ENCODE measurements around the gene ALB. TPM values are rescaled to one million over a fixed set of nuclear protein-coding genes. Genes with fewer than 3 reads are reported as not detected.

ALB gene
- total and polyA plus RNA-seq, 2 of the 8 experiments (the other 6 are each of a cell fraction or from before 2014, with no cell fraction given): 0.12 TPM; not detected in 1

DNA sequence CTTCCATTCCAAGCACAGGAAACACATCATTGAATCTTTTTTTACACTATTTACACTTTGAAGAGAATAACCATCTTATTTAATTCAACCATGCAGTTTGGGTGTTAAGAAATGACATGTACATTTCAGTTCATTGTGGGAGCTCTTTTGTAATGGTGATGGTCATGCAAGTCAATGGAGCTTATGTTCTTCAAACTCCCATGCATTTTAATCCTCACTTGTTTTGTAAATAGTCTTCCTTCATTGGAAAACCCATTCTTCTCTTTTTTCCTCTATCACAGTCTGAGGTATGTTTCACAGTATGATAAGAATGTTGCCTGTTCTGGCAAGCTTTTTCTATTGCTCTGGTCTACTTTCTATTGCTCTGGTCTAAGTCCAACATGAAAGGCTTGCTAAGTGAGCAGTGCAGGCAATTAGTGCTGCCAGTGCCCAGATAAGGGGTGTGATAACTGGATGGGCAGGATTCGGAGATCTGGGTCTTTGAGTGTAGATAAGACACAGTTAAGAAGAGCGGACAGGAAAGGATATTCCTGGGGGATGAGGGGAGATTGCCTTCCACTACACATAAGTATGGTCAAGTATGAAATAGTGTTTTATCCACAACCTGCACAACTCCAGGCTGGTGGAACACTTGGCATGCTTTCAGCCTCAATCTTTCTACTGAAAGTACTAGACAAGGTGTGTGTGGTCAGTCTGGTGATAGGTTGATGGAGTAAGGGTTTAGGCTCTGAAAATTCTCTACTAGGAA, 49.0 kb downstream of the ALB start (continued):
- no peak for TF ChIP-seq ZNF274 (IDR thresholded peaks at IDR 0.05; ENCODE audit: borderline replicate concordance, extremely low read depth, low read length)
- no peak for TF ChIP-seq CTBP2 (IDR thresholded peaks at IDR 0.05; ENCODE audit: borderline replicate concordance, insufficient read depth, insufficient read length, low read length)
- TF ChIP-seq NANOG (IDR thresholded peaks at IDR 0.05; ENCODE audit: insufficient read depth, low read depth, low read length, poor library complexity, severe bottlenecking): peak; percentile 13
- peak; percentile 64 for TF ChIP-seq ASH2L (IDR thresholded peaks at IDR 0.05; ENCODE audit: low read length)
- TF ChIP-seq SIX5 (IDR thresholded peaks at IDR 0.05; ENCODE audit: low read depth, low read length): no peak
- TF ChIP-seq BCL11A (IDR thresholded peaks at IDR 0.05; ENCODE audit: low read depth in 2 of 2, low read length in 2 of 2): peak in 1 of 2 experiments; percentile 54
- TF ChIP-seq FOSL1 (IDR thresholded peaks at IDR 0.05; ENCODE audit: insufficient read depth, low read depth, low read length): no peak
- TF ChIP-seq SRF (IDR thresholded peaks at IDR 0.05; ENCODE audit: low read depth, low read length): peak; percentile 85
- no peak for TF ChIP-seq MAFK (IDR thresholded peaks at IDR 0.05; ENCODE audit: low read depth, low read length)
- TF ChIP-seq, protein P1, sequence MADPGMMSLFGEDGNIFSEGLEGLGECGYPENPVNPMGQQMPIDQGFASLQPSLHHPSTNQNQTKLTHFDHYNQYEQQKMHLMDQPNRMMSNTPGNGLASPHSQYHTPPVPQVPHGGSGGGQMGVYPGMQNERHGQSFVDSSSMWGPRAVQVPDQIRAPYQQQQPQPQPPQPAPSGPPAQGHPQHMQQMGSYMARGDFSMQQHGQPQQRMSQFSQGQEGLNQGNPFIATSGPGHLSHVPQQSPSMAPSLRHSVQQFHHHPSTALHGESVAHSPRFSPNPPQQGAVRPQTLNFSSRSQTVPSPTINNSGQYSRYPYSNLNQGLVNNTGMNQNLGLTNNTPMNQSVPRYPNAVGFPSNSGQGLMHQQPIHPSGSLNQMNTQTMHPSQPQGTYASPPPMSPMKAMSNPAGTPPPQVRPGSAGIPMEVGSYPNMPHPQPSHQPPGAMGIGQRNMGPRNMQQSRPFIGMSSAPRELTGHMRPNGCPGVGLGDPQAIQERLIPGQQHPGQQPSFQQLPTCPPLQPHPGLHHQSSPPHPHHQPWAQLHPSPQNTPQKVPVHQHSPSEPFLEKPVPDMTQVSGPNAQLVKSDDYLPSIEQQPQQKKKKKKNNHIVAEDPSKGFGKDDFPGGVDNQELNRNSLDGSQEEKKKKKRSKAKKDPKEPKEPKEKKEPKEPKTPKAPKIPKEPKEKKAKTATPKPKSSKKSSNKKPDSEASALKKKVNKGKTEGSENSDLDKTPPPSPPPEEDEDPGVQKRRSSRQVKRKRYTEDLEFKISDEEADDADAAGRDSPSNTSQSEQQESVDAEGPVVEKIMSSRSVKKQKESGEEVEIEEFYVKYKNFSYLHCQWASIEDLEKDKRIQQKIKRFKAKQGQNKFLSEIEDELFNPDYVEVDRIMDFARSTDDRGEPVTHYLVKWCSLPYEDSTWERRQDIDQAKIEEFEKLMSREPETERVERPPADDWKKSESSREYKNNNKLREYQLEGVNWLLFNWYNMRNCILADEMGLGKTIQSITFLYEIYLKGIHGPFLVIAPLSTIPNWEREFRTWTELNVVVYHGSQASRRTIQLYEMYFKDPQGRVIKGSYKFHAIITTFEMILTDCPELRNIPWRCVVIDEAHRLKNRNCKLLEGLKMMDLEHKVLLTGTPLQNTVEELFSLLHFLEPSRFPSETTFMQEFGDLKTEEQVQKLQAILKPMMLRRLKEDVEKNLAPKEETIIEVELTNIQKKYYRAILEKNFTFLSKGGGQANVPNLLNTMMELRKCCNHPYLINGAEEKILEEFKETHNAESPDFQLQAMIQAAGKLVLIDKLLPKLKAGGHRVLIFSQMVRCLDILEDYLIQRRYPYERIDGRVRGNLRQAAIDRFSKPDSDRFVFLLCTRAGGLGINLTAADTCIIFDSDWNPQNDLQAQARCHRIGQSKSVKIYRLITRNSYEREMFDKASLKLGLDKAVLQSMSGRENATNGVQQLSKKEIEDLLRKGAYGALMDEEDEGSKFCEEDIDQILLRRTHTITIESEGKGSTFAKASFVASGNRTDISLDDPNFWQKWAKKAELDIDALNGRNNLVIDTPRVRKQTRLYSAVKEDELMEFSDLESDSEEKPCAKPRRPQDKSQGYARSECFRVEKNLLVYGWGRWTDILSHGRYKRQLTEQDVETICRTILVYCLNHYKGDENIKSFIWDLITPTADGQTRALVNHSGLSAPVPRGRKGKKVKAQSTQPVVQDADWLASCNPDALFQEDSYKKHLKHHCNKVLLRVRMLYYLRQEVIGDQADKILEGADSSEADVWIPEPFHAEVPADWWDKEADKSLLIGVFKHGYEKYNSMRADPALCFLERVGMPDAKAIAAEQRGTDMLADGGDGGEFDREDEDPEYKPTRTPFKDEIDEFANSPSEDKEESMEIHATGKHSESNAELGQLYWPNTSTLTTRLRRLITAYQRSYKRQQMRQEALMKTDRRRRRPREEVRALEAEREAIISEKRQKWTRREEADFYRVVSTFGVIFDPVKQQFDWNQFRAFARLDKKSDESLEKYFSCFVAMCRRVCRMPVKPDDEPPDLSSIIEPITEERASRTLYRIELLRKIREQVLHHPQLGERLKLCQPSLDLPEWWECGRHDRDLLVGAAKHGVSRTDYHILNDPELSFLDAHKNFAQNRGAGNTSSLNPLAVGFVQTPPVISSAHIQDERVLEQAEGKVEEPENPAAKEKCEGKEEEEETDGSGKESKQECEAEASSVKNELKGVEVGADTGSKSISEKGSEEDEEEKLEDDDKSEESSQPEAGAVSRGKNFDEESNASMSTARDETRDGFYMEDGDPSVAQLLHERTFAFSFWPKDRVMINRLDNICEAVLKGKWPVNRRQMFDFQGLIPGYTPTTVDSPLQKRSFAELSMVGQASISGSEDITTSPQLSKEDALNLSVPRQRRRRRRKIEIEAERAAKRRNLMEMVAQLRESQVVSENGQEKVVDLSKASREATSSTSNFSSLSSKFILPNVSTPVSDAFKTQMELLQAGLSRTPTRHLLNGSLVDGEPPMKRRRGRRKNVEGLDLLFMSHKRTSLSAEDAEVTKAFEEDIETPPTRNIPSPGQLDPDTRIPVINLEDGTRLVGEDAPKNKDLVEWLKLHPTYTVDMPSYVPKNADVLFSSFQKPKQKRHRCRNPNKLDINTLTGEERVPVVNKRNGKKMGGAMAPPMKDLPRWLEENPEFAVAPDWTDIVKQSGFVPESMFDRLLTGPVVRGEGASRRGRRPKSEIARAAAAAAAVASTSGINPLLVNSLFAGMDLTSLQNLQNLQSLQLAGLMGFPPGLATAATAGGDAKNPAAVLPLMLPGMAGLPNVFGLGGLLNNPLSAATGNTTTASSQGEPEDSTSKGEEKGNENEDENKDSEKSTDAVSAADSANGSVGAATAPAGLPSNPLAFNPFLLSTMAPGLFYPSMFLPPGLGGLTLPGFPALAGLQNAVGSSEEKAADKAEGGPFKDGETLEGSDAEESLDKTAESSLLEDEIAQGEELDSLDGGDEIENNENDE (IDR thresholded peaks at IDR 0.05; ENCODE audit: insufficient replicate concordance, low read length): peak; percentile 79

All from H1 (cell line).